Tongue (tissue), 1 donor: Measurements from ENCODE around the gene OPN4. TPM values are rescaled to one million over a fixed set of nuclear protein-coding genes. Genes with fewer than 3 reads are reported as not detected.

ENCODE experiments used
- total RNA-seq: library from RNA; depleted of rRNA; stranded (reverse); fragments of >200 nt; gene quantifications from one replicate; pipeline ENCODE4 v1.2.3, GENCODE V29; 2014

Gene OPN4
- total RNA-seq, 1 donor from 2014 or later, result not detected

Other genes starting within 250 kb of the OPN4 start
- 58.3 TPM for gene WAPL, start 132.8 kb upstream of the OPN4 start, total RNA-seq
- gene LDB3, start 14.0 kb downstream of the OPN4 start, total RNA-seq, result 314 TPM
- gene BMPR1A, start 102.1 kb downstream of the OPN4 start, total RNA-seq, result 102 TPM